ENCODE results near the gene SCNM1.
"Not testable (repeated sequence)": the region's sequence is repeated elsewhere in the genome, so short reads cannot be mapped to it uniquely, and the experiment has no call there.

SCNM1 gene

DNA sequence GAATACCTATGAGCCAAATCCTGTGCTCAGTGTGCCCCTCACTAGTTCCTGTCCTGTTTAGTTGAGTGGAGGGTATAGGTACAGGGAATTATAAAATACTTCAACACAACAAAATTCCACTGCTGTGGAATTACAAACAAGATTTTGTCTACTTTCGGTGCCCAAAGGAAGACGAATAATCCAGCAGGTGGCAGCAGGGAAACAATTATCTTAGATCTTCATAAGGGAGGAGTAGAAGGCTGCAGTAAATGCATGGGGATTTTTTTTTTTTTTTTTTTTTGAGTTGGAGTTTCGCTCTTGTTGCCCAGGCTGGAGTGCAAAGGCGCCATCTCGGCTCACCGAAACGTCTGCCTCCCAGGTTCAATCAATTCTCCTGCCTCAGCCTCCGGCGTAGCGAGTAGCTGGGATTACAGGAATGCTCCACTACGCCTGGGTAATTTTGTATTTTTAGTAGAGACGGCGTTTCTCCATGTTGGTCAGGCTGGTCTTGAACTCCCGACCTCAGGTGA, 30.4 kb downstream of the SCNM1 start:
- peak; percentile 82 for DNase-seq

DNA sequence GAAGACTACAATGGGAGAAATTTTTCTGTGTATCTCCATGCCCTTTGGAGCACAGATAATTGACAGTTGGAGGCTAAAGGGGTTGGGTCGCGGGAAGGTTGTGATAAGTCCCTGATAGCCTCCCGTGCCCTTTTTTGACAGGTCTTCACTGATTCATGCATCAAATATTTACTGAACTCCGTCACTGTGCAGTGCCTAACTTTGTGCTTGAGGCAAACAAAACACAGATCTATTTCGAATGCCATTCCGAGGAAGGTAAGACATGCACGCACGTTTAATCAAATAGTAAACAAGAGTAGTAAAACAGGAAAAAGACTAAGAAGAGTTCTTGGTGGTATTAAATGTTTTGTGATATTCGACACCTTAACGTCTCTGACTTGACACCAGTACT, 31.9 kb downstream of the SCNM1 start:
- no peak for DNase-seq

DNA sequence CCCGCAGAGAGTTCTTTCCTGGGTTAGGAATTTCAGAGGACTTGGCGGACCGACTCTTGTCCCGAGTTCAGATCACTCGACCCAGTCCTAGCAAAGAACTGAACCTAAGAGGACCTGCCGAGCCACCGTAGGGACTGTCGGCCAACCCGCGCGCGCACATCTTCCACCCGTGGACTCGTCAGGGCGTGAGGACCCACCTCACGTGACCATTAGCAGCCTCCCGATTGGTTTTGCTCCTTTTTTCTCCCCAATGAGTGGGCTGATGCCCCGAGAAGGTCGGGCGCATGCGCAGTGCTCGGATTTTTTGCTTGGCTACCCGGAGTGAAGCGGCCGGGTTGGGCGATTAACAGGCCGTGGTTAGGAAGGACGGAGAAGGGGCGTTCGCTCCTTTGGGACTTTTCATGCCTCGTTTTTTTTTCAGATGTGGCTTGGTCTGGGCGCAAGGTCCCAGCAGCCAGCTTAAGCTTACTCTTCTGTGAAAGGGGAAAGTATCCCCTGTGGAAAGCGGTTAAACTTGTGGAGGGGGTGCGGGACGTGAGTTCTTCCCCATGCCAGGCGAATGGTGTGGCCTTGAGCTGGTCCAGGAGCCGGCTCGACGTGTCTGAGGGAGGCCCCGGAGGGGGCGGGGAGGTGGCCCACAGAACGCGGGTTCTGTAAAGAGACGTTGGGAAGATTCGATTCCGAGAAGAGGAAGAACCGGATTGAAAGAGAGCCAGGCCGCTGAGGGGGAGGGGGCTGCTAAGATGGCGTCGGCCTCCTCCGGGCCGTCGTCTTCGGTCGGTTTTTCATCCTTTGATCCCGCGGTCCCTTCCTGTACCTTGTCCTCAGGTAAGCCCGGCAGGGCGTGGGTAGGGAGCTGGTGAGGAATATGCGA, 32.5 kb downstream of the SCNM1 start, which contains the start of gene PIP5K1A:
PIP5K1A (plus strand) TSS at position 299 of the 874 bp plus-strand sequence; CDS start at position 744, 445 bp downstream.
- DNase-seq = peak; percentile 99

DNA sequence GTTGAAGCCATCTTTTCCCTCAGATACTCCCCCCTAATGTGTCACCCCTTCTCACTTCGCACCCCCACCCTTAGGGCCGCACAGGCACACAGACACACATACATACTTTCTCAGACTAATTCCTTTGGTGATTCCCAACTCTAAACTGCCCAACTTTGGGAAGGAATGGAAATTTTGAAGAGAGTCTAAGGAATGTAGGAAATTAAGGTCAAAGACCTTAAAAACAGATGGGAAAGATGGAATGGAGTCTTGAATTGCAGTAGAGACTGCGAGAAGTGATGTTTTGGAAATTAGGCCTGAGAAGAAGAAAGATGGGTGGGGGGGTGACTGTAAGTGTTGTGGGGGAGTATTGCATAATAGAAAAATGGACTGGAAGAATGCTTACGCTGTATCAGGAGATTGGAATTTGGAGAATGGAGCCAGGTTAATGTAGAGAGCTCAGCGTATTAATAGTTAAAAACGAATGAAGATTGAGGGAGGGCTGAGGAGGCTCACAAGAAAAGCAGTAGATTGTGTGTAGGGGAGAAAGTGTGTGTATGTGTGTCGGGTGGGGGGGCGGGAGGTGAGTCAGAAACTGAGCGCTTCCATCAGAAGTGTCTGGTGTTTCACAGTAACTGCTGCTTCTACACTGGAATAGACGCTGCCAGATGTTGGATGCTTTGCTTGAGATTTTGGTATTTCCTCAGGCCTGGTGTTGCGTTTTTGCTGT, 34.1 kb downstream of the SCNM1 start:
- DNase-seq = no peak

DNA sequence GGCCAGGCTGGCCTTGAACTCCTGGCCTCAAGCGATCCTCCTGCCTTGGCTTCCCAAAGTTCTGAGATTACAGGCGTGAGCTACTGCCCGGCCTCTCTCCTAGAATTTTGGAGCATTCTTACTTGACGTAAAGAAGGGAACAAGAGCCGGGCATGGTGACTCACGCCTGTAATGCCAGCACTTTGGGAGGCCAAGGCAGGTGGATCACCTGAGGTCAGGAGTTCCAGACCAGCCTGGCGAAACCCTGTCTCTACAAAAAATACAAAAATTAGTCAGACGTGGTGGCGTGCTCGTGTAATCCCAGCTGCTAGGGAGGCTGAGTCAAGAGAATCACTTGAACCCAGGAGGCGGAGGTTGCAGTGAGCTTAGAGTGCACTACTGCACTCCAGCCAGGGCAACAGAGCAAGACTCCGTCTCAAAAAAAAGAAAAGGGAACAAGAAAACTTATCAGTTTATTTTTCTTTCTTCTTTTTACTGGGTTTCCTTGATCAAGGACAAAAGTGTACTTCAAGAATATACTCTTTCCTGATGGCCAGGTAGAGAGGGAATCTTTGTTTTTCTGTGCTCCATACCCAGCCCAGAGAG, 39.5 kb downstream of the SCNM1 start:
- DNase-seq = not testable (repeated sequence)

DNA sequence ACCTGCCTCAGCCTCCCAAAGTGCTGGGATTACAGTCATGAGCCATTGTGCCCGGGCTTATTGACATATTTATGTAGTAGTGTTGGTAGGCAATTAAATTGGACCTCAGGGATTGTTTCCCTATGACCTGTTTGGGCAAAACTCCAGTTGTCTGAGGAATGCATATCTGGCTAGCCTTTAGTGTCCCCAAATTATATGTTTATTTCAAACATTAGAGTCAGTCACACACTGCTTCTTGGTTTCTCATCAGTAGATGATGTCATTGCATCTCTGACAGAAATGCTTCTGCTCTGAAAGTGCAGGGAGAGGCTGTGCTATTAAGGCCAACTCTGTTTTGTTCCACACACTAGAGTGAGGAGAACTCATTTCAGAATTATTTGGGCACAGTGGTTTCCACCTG, 44.9 kb downstream of the SCNM1 start:
- DNase-seq = no peak

DNA sequence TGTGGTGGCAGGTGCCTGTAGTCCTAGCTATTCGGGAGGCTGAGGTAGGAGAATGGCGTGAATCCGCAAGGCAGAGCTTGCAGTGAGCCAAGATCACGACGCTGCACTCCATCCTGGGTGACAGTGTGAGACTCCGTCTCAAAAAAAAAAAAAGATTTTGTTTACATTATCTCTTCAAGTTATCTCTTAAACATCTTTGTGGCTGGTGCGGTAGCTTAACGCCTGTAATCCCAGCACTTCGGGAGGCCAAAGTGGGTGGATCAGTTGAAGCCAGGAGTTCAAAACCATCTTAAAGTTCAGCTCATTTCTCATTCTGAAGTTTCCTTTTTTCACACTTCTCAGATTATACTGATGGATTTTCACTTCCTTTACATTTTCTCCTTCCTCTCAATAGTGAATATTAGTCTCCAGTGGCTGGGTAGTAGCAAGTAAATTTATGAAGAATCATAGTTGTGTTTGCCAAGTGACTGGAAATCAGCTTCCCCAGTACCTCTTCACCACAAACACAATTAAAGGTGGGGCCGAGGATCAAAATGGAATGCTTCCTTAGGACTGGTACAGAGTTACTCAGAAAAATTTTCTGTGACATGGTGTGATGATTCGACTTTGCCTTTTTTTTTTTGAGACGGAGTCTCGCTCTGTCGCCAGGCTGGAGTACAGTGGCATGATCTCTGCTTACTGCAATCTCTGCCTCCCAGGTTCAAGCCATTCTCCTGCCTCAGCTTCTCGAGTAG, 46.2 kb downstream of the SCNM1 start:
- no peak for DNase-seq

DNA sequence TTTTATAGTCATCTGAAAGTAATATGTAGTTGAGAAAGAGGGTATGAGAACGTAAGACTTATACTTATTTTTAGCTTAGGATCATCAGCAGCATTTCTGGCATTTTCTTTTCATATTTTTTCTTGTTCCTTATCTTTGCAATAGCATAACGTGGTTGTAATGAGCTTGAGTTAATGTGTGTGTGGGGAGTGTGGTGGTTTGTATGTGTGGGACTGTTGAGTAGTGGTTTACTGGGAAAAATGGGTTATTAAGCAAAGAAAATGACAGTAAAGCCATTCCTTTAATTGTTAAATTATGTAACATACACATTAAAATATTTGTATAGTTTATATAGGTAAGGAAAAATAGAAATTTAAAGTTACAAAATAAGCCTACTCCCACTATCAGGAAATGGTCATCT, 47.6 kb downstream of the SCNM1 start:
- no peak for DNase-seq
